ENCODE data around the gene ZNF83.
"Not testable (repeated sequence)": the region's sequence is repeated elsewhere in the genome, so short reads cannot be mapped to it uniquely, and the experiment has no call there.

ZNF83 gene

DNA sequence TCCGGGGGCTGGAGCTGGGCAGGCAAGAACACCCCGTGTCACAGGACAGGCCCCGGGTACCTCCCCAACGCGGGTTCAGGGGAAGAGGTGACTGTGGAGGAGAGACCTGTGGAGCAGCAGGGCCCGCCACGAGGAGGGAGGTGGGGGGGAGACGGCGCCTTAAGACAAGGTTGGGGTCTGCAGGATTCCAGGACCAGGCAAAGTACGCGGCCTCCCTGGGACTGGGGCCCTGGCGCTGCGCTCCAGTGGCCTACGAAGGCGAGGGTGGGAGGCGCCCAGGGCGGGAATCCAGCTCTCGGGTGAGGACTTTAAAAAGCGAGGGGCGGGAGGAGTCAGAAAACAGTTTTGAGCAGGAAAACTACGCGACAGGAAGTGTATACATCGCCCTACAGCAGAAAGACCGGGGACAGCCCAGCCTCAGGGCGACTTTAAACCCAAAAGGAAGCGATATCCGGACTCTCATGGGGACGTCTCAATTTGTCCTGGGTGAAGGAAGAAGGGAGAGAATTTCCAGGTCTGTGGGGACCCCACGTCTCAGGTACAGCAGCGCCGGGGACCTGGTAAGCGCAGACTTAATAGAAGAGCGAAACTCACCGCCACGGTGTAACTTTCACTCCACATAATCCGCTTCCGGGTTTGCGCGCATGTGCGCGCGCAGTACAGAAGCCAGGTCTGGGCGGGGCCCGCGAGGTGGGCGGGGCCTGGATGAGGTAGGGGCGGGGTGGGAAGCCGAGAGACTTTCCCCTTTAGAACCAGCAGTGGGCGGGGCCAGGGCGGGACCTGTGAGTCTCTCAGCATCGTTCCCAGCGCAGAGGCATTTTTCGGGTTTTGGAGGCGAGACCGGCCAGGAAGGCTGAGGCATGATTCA, at the start of gene ZNF83:
TSS of gene ZNF83 (minus strand) at position 638 of the 868 bp plus-strand sequence.
- peak; percentile 98 for DNase-seq (ENCODE audit: low spot score)

DNA sequence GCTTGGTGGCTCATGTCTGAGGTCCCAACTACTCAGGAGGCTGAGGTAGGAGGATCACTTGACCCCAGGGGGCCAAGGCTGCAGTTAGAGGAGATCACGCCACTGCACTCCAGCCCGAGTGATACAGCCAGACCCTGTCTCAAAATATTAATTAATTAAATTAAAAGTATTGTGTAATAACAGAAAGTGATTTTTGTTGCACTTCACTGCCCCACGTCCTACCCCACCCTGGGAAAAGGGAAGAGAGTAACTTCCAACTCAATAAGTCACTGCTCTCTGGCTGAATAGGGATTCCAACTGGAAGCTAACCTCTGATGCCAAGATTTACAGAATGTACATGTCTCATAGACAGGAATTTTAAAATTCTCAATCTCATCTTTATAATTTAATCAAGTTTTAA, 49.5 kb upstream of the ZNF83 start:
- DNase-seq (ENCODE audit: low spot score), result no peak

DNA sequence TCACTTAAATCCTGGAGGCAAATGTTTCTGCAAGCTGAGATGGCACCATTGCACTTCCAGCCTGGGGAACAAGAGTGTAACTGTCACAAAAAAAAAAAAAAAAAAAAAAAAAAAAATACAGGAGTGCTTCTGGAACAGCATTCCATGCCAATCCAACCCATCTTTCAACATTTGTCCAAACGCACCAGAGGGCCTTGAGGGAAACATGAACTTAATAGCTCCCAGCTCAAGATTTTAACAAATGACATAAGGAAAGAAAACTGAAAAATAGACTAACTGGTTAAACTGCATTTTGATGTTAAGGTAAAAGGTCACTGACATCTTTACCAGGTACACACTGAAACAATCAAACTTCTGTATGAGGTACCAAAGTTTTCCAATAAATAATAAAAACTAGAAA, 47.7 kb upstream of the ZNF83 start:
- no peak for DNase-seq (ENCODE audit: low spot score)

DNA sequence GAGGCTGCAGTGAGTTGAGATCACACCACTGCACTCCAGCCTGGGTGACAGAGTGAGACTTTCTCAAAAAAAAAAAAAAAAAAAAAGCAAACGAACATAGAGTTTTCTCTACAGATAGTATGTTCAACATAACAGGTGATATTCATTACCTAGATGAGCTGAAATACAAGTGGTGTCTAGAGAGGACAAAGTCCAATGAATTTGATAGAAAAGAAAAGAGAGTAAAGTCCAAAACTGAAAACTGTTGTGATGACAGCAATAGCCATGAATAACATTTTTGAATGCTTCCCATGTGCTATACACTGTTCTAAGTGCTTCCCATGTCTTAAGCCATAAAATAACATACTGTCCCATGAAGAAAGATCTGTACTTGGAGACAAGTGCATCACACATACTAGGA, 43.1 kb upstream of the ZNF83 start:
- DNase-seq (ENCODE audit: low spot score), result not testable (repeated sequence)

DNA sequence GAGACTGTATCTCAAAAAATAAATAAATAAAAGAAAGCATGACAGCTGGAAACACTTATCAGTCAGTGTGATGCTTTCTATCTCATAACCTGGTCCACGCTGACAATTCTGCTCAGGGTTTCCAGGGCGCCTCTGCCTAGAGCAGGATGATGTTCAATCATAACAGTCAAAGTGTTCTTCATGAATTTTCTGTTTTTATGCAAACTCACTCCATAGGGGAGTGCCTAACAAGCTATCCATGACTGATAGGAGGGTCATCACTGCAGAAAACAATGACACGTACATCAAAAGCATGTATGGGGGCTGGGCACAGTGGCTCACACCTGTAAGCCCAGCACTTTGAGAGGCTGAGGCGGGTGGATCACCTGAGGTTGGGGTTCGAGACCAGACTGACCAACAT, 41.4 kb upstream of the ZNF83 start:
- no peak for DNase-seq (ENCODE audit: low spot score)

DNA sequence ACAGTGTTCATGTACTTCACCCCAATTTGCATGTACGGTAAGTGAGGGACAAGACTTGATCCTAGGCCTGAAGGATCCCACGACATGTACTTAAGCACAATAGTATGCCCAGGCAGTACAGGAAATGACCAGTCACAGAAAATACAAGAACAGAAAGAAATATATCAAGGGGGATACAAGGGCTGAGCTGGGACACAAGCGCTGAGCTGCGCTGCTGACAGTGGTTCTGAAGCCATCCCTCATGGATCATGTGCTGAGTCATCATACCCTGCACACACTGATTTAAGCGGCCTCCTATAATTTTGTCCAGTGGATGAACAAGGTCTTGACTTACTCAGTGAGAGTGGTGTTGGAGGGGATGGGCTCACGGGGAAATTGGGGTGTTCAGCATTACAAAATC, 37.1 kb upstream of the ZNF83 start:
- not testable (repeated sequence) for DNase-seq (ENCODE audit: low spot score)

DNA sequence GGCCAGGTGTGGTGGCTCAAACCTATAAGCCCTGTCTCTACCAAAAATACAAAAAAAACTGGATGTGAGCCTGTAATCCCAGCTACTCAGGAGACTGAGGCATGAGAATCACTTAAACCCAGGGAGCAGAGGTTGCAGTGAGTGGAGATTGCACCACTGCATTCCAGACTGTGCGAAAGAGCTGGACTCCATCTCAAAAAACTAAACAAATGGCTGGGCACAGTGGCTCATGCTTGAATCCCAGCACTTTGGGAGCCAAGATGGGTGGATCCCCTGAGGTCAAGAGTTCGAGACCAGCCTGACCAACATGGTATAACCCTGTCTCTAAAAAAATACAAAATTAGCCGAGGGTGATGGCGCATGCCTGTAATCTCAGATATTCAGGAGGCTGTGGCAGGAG, 34.9 kb upstream of the ZNF83 start:
- no peak for DNase-seq (ENCODE audit: low spot score)

DNA sequence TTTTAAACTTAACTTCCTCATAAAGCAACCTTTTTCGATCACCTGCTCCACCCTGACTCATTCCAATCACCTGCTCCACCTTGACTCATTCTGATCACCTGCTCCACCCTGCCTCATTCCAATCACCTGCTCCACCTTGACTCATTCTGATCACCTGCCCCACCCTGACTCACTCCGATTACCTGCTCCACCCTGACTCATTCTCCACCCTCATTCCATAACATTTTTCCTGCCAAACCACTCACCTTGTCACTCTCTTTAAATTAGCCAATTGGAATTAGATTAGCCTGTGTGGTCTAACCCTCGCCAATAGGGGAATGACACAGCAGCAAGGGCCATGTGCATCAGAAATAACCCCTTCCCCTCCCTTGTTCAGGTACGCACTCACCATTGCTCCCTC, 31.9 kb upstream of the ZNF83 start:
- DNase-seq (ENCODE audit: low spot score), result no peak

DNA sequence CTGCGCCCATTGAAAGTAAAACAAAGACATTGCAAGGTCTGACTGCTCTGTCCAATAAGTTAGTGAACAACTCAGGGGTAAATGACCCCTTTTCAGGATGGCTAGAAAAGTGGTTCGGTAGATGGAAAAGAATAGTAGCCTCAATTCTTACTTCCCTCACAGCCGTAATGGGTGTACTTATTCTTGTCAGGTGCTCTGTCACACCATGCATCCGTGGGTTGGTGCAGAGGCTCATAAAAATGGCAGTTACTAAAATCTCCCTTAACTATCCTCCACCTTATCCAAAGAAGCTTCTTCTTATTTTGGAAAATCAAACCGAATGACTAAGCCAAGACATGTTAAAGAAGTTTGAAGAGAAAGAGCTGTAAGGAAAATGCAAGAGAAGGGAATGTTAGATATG, 31.4 kb upstream of the ZNF83 start:
- DNase-seq (ENCODE audit: low spot score), result no peak

DNA sequence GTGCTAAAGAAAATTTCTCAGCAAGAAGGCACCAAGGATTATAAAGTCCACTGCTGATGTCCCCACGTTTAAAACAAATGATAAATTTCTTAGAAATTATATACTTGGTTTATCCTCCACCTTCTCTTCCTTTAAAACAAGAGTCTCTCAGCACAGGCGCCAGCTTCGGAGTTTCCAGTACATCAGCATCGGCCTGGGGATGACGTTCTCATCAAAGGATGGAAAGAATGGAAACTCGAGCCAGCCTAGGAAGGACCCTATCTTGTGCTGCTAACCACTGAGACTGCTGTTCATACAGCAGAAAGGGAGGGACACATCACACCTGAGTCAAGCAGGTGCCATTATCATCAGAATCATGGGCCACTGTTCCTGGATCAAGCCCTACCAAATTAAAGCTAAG, 29.8 kb upstream of the ZNF83 start:
- no peak for DNase-seq (ENCODE audit: low spot score)

DNA sequence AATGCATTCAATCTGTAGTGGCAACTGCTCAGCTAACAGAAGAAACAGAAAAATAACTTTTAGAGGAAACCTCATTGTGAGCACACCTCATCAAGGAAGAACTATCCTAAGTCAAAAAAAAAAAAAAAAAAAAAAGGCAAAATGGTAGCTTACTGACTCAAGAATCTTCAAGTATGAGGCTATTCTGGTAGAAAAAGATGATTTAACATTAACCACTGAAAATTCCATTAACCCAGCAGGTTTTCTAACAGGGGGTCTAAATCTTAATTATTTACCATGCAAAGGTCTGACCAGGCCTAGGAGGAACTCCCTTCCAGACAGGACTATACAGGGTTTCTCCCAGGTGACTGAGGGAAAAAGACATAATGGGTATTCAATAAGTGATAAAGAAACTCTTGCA, 28.4 kb upstream of the ZNF83 start:
- no peak for DNase-seq (ENCODE audit: low spot score)

DNA sequence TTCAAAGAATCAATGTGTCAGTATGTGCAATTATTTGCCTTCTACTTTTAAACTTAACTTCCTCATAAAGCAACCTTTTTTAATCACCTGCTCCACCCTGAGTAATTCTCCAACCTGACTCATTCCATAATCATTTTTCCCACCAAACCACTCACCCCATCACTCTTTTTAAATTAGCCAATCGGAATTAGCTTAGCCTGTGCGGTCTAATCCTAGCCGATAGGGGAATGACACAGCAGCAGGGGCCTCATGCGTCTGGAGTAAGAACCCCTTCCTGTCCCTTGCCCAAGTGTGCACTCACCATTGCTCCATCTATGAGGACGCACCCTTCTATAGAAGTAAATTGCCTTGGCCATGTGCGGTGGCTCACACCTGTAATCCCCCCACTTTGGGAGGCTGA, 27.4 kb upstream of the ZNF83 start:
- no peak for DNase-seq (ENCODE audit: low spot score)

DNA sequence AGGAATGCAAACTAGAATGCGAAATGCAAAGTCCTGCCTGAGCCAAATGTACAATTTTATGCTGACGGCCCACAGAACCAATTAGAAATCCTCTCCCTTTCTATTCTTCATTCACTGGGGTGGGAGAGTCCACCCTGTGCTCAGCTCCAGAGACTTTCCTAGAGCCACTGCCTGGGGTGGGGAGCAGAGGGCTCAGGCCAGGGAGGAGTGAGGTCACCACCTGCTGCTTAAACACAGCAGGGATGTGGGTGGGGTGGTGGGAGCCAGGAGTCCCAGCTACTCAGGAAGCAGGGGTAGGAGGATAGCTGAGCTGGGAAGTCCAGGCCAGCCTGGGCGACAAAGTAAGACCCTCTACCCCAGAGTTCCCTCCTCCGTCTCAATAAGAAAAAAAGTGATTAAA, 26.9 kb upstream of the ZNF83 start:
- DNase-seq (ENCODE audit: low spot score), result no peak

DNA sequence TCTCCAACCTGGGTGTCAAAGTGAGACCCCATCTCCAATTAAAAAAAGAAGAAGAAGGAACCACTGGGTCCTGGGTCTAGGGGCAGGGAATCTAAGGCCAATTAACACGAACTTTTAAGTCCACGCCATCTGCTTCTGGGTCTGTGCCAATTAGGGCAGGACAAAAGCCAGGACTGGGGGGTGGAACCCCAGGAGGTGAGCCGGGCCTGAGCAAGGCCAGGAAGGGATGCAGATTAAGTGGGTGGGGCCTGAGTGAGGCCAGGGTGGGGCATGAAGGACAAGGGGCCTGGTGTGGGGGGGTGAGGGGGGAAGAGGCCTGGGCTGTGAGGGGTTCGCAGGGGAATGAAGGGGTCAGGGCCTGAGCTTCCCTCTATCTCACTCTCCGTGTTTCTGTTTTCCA, 26.3 kb upstream of the ZNF83 start:
- DNase-seq (ENCODE audit: low spot score), result no peak

DNA sequence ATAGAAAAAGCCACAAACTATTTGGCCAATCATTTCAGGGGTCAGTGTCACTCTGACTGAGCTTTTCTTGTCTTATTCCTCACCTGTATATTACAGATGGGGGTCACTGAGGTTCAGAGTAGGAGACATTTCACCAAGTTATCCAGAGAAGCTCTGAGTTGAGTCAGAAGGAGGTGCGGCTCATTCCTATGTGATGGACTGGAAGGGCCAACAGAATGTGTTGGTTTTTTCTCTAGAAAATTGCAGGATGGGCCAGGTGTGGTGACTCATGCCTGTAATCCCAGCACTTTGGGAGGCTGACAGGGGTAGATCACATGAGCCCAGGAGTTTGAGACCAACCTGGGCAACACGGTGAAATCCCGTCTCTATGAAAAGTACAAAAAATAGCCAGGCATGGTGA, 24.5 kb upstream of the ZNF83 start:
- no peak for DNase-seq (ENCODE audit: low spot score)

DNA sequence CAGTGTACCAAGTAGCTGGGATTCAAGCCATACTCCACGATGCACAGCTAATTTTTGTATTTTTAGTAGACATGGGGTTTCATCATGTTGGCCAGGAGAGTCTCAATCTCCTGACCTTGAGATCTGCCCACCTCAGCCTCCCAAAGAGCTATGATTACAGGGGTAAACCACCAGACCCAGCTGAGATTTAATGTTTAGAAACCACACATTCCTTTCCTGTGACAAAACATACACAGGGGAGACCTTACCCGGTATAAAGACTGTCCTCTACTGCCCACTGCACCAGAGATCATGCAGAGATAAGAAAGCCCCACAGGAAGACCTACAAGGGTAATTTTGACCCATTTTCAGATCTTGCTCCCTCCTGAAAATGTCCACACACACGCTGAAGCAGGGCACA, 22.8 kb upstream of the ZNF83 start:
- no peak for DNase-seq (ENCODE audit: low spot score)

DNA sequence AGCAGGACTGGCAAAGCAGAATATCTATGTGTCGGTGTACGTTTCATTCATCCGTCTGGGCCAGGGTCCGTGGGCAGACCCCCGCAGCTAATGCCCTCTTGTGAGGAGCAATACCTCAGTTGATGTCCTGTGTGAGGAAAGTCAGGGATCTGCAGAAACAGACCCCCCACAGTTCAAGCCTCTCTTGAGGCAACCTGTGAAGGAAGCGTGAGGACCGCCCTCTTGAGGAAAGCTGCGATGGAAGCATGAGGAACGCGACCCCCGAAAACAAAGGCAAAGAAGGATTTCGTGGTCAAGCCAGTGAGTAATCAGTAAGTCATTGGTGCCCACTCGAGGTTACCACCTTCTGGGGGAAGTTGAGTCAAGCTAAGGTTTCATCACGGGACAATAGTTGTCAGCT, 20.9 kb upstream of the ZNF83 start:
- DNase-seq (ENCODE audit: low spot score), result no peak

DNA sequence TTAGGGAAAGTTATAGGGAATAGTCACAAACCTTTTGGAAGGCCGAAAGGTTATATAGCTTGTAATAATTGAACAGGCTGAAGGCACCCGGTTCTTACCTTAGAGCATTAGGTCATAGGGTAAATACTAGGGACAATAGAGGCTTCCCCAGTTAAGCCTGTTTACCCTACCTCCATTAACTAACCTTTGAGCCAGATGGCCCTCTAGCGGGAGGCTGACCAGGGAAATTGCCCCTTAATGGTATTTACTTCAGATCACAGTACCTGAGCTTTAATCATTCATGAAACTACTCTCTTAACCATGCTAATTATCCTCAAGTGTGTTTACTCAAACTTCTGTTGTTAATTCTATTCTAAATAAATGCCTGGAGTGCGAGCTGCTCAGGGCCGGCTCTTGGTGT, 20.4 kb upstream of the ZNF83 start:
- no peak for DNase-seq (ENCODE audit: low spot score)

DNA sequence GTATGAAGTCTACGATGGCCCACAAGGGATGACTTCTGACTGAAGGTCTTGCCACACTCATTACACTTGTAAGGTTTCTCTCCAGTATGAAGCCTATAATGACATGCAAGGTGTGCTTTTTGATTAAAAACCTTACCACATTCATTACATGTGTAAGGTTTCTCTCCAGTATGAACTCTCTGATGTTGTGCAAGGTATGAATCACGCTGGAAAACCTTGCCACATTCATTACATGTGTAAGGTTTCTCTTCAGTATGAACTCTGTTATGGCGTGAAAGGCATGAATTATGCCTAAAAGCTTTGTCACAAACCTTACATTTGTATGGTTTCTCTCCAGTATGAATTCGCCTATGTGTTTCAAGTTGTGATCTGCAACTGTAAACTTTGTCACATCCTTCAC, 15.0 kb upstream of the ZNF83 start:
- DNase-seq (ENCODE audit: low spot score), result no peak

DNA sequence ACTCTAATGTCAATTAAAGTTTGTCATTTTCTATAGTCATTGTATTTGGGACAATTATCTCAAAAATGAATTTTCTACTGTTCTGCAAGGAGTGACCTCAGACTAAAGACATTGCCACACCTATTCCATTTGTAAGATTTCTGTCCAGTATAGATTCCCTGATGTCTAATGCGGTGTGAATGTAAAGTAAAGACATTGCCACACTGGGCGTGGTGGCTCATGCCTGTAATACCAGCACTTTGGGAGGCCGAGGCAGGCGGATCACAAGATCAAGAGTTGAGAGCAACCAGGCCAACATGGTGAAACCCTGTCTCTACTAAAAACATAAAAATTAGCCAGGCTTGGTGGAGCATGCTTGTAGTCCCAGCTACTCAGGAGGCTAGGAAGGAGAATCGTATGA, 13.8 kb upstream of the ZNF83 start:
- no peak for DNase-seq (ENCODE audit: low spot score)

DNA sequence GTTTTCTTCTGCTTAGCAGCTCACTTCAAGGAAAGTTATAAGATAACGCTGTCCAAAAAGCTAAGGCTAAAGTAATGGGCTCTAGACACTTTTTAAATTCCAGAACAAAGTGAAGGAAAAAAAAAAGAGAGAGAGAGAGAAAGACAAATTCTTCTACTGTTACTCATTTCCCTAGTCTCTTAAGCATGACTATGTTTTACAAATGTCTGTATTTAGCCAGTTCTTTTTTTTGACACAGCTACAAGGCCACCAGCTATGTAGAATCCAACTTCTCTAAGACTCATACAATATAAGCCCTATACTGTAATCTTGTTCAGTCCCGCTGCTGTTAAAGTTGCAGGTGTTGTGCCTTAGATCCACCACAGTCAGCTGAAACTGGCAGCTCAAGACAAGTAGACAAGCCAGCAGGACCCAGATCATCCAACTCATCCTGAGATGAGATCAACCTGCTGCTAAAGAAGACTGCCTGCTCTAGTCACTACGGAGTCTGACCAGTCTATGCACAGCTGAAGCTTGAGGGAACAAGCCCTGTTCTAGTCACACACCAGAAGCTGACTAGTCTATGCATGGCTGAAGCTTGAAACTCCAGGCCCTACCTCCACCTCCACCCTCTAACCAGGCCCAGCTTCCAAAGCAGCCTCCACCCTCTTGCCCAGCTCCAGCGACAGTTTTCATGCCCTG, 10.3 kb upstream of the ZNF83 start:
- DNase-seq (ENCODE audit: low spot score), result no peak

DNA sequence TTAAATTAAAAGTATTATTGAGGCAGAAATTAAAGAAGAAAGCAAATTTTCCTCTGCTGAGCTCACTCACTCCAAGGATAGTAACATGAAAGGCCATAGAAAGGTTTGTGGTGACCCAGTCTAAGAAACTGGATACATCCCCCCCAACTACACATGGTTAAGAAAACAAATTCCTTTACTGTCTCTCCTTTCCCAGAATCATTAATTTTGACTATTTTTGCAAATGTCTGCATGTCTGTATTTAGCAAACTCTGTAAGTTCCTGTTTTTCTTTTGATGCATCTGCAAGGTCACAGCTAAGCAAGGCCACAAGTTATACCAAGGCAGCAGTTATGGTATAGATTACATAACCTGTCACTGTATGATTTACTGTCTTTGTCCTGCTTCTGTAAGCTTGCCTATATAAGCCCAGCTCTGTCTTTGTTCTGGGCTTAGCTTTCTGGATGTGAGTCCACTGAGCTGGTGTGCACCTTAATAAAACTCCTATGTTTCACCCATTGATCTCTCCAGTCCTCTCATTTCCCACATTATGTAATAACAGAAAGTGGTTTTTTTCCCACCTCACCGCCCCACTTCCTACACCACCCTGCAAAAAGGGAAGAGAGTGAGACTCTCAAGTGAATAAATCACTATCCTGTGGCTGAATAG, 8.5 kb upstream of the ZNF83 start:
- no peak for DNase-seq (ENCODE audit: low spot score)

DNA sequence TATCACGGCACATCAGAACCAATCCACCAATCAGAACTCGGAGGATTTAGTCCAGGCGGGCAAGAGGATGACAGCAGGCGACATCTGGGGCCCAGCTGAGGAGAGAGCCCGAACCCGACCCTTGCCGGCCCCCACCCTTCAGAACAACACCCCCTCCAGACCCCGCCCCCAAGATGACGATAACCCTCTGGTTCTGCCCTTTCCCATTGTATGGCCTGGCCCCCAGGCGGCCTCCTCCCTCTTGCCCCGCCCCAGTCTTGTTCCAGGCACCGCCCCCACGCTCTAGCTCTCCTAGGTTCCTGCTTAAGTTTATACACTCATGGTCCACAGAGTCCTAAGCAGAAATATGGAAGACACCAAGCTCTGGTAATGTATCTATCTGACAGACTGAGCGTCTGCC, 2.8 kb upstream of the ZNF83 start:
- no peak for DNase-seq (ENCODE audit: low spot score)
